DMS53 treated with DMSO at 0.1 percent for 48 hours (cell line): ENCODE measurements around the gene BTRC.
"Not testable (repeated sequence)": the region's sequence is repeated elsewhere in the genome, so short reads cannot be mapped to it uniquely, and the experiment has no call there.

ENCODE experiments used
- DNase-seq: peaks from one replicate; lab custom pipeline; 2025; ENCODE audit not compliant: unreplicated experiment; lab: John Stamatoyannopoulos, UW

BTRC gene

DNA sequence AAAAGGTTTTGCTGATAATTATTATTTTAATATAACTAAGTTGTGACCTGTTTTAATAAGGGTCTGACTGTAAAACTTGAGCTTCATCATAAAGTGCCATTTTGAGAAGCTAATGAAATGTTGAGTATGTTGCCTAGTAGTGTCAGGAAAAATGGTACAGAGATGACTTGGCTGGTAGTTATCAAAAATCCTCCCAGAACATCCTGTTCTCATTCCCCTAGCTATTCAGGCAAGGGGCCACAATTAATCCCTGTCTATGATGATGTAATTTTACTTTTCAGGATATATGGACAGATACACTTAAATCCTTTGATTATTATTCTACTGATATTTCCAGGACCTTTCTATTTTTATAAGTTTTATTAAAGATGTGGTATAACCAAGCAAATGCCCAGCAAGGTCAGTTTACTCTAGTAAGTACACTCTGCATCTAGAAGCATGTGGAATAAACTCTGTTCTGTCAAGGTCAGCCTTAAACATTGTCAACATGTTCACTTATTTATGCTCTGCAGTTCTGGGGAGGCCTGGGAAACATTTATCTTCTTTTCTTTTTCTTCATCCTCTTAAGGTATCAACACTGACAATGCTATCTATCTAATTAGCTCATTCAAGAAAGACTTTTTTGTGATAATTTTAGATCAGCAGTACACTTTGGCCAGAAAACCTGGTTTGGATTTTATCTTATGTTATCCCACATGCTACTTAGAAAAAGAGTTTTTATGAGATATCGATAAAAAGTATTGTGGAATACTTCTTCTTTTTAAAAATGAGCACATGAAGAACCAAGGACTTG is 32.1 kb downstream of the BTRC start:
- DNase-seq, result no peak

DNA sequence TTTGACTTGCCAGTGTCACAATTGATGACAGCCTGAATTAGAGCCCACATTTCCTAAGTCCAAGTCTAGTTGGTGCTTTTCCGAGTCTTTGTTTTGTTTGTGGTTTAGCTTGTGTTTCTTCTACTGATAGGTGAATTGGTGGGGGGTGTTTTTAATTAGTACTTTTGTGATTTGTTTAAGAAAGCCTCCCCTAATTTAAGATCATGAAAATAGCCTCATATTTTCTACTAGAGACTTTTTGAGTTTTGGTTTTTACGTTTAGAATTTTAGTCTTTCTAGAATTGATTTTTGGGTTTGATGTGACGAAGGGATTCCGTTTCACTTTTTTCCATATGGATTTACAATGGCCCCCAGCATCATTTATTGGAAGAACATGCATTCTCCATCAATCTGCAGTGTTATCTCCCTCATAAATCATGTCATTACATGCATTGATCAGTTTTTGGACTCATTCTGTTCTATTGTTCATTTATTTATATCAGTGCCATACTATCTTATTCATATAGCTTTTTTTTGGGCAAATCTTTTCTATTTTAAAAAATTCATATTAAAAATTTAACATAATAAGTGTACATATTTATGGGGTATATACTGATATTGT is 32.8 kb downstream of the BTRC start:
- no peak for DNase-seq

DNA sequence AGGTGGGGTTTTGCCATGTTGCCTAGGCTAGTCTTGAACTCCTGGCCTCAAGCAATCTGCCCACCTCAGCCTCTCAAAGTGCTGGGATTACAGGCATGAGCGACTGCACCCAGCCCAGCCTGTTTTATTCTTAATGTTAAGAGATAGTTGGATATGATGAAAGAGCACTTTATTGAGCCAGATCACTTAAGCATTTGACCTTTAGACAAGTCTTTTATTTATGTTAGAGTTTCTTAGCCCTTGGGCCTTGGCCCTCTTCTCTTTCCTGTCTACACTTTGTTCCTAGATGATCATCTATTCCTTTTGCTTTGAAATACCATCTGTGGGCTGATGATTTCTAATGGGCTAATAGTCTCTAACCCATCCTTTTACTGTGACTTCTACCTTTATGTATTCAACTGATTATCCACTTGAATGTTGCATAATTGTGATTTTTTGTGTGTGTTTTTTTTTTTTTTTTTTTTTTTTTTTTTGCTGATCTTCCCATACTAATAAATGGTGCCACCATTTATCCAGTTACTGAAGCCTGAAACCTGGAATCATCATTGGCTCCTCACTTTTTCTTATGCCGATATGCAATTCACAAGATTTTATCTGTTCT is 34.8 kb downstream of the BTRC start:
- no peak for DNase-seq

DNA sequence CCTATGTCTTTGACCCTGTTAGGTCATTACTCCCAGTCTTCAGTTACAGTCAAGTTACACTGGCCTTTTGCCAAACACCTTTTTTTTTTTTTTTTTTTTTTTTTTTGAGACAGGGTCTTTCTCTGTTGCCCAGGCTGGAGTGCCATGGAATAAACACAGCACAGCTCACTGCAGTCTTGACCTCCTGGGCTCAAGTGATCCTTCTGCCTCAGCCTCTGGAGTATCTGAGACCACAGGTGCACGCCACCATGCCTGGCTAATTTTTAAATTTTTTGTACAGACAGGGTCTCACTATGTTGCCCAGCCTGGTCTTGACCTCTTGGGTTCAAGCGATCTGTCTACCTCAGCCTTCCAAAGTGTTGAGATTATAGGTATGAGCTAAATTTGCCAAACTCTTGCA is 35.6 kb downstream of the BTRC start:
- DNase-seq, result not testable (repeated sequence)

DNA sequence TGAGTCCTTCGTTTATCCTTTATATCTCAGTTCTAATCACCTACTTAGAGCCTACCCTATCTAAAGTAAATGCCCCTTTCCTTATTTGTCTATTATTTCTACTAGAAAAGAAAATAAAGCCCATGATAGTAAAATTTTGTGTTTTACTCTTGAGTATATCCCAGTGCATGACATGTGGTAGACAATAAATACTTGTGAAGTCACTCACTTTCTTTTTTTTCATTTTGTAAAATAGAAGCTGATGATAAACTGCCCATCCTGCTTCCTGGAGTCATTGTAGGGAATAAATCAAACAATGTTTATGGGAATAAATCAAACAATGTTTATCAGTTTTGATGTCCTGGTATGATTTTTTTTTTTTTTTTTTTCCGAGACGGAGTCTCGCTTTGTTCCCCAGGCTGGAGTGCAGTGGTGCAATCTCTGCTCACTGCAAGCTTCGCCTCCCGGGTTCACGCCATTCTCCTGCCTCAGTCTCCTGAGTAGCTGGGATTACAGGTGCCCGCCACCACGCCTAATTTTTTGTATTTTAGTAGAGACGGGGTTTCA is 36.1 kb downstream of the BTRC start:
- no peak for DNase-seq

DNA sequence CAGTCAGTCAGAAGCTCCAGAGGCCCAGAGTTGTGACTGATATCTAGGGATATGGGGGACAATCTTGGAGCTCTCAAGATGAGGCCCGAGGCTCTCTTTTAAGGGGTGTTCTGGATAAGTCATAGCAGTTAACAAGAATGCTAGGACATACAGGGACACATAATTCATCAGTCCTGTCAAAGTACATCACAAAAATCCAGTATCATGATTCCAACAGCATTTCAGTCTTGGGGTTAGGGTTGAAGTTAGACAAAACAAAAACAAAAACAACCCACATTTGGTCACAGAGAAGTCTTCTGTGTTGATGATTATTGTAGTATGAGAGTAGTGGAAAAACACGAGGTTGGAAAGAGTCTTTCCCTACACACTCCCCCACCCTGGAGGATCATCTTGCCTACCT is 39.4 kb downstream of the BTRC start:
- DNase-seq, result no peak

DNA sequence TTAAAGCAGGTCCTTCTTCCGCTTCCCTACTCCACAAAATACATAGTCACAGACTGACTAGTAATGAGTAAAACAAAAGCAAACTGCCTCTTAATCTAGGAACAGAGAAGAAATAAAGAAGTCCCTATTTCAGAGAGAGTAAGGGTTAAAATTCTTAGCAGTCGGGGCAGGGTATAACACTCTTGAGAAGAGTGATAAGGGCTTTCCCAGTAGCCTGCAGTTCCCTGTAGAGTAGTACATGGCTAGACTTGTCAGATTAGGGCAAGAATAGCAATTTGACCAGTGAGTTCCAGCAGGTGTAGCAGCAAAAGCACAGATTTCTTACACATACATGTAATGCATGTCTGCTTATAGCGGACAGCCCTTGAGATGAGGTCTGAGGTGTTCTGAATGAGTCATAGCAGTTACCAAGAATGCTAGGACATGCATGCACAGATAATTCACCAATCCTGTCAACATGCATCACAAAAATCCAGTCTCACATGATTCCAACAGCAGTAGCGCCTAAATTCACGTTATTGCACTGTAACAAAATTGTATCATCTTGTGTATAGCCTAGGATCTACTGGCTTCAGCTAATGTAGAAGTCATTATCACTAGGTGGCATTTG is 40.7 kb downstream of the BTRC start:
- no peak for DNase-seq

DNA sequence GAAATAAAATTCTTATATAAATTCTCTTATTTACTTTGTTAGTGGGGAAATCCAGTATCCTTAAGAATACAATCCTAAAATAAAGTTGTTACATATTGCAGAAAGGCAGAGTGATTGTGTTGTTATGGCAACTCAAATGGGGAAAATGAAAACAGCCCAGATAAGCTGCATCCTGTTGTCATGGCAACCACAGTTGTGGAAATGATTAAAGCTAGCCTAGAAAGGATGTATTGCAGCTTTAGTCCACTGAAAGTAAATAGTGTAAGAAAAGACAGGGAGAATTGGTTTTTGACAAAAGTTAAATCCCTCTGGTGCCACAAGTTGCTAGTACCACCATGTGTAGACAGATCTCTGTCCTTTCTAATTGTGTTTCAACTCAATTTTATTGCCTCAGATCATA is 43.2 kb downstream of the BTRC start:
- DNase-seq, result no peak

DNA sequence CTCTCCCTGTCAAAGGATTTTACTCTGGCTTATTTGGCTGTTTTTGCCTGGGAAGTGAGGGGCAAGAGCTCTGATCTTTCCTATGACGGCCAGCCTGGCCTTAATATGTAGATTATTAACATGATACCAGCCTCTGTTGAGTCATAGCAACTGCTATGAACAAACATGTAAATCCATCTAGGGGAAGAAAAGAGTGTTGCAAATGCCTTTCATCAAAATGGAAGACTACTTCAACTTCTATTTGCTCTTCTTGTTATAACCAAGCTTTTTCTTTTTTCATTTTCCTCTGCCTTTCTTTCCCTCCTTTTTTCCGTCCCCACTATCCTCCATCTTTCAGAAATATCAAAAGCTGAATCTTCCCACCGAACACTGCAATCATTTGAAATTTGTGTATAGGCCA is 46.6 kb downstream of the BTRC start:
- no peak for DNase-seq

DNA sequence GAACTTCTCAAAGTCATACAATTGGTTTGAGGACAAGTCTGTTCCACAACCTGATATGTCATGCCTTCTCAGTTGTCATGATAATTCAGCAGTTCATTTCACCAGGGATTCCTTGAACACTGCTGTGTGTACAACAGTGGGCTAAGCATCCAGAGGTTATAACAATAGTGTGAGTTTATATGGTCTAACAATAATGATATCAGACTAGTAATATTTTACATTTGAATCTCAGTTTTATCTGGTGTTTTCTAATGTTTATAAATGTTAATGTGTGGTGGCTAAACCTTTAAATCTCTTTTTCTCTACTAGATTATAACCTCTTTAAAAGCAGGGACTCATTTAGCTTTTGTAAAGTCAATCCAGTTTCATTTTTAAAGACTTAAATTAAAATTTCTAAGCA is 48.7 kb downstream of the BTRC start:
- no peak for DNase-seq

DNA sequence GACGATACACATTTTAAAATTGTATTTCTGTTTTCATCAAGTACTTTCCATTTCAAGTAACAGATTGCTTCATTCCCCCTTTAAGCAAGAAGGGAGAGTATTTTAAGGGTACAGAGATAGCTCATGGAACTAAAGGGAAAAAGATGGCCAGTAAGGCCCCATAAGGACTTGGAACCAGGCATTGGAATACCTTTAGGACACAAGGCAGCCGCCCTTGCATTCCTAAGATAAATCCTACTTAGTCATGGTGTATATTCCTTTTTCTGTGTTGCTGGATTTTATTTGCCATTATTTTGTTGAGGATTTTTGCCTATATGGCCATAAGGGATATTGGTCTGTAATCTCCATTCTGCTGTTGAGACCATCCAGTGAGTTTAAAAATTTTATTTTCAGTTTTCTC is 49.2 kb downstream of the BTRC start:
- no peak for DNase-seq

DNA sequence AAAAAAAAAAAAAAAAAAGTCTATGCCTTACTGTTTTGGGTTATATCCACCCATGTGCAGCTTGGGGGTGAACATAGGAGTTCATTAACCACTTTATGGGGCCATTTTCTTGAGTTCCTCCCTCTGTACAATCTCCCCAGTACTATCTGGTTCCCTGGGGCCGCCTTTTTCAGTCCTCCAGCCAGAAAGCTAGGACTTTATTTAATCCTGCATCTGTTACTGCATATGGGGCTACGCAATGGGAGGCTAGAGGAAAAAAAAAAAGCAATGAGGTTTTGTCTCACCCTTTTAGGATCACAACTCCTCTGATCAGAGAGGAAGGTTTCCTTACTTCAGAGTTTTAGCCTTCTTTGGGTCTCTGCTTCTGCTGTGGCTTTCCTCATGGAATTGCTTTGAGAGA is 51.0 kb downstream of the BTRC start:
- DNase-seq, result no peak

DNA sequence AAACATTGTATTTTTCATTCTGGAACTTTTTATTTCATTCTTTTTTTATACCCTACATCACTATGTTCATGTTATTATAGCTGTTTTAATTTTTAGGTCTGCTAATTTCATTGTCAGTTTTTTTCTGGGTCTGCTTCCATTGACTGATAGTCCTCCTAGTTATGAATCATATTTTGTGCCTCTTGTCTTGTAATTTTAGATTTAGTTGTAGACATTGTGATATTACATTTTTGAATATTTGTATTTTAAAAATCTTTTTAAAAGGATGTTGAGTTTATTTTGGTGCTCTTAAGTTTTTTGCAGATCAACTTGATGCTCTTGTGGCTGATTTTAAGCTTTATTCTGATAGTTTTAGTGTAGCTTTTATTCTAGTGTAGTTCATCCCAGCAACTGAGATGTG is 57.6 kb downstream of the BTRC start:
- DNase-seq, result no peak

DNA sequence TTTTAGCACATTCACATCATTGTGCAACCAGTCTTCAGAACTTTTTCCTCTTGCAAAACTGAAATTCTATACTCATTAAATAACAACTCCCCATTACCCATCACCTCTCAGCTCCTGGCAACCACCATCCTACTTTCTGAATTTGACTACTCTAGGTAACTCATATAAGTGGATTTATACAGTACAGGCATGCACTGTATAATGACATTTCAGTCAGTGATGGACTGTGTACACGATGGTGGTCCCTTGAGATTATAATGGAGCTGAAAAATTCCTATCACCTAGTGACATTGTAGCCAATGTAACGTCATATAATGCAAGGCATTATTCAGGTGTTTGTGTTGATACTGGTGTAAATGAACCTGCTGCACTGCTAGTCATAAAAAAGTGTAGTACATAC is 60.1 kb downstream of the BTRC start:
- no peak for DNase-seq

DNA sequence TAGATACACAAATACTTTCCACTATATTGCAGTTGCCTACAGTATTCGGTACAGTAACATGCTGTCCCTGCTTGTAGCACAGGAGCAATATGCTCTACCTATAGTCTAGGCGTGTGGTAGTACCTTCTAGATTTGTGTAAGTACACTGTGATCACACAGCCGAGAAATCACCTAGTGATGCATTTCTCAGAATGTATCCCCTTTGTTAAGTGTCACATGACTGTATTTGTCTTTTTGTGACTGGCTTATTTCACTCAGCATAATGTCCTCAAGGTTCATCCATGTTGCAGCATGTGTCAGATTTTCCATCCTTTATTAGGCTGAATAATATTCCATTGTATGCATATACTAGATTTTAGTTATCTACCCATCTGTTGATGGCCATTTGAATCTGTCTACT is 61.9 kb downstream of the BTRC start:
- no peak for DNase-seq

DNA sequence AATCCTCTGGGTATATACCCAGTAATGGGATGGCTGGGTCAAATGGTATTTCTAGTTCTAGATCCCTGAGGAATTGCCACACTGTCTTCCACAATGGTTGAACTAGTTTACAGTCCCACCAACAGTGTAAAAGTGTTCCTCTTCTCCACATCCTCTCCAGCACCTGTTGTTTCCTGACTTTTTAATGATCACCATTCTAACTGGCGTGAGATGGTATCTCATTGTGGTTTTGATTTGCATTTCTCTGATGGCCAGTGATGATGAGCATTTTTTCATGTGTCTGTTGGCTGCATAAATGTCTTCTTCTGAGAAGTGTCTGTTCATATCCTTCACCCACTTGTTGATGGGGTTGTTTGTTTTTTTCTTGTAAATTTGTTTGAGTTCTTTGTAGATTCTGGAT is 68.0 kb downstream of the BTRC start:
- DNase-seq, result not testable (repeated sequence)

DNA sequence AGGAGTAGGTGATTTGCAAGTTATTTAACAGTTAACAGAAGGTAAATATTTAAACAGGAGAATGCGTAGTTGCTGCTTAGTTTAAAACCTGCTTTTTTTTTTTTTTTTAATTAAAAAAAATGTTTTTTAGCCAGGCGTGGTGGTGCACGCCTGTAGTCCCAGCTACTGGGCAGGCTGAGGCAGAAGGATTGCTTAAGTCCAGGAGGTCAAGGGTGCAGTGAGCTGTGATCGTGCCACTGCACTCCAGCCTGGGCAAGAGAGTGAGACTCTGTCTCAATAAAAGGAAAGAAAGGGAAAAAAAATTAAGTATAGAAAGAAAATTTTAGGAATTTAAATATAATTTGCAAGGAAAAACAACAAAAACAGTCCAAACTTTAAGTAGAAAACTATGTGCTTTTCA is 71.6 kb downstream of the BTRC start:
- DNase-seq, result no peak

DNA sequence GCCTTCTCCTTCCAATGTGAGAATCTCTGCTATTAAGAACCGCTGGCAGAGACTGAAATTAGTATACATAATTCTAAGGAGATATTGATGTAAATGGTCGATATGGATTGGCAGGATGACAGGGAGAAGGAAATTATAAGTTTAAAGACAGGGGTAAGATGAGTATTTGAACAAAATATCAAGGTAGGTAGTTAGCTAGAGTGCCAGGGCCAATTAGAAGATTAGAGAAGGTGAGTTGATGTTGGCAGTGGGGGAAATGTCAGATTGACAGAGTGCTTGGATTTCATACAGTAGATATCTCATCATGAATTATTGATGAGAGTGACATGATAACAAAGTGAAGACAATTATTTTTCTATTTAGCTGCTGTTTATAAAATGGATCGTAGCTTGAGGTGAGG is 74.1 kb downstream of the BTRC start:
- no peak for DNase-seq

DNA sequence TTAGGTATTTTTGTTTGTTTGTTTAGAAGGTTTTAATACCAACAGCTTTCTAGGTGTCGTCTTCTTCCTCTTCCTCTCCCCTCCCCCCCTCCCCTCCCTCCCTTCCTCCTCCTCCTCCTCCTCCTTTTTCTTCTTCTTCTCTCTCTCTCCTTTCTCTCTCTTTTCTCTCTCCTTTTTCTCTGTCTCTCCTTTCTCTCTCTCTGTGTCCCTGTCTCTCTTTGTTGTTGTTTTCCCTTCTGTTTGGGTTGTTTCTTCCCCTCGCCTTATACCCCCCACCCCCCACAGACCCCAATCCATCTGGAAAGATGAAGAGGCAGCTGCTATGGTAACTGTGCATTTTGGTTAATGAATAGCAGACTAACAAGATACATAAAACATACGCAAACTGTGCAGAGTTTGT is 75.5 kb downstream of the BTRC start:
- no peak for DNase-seq

DNA sequence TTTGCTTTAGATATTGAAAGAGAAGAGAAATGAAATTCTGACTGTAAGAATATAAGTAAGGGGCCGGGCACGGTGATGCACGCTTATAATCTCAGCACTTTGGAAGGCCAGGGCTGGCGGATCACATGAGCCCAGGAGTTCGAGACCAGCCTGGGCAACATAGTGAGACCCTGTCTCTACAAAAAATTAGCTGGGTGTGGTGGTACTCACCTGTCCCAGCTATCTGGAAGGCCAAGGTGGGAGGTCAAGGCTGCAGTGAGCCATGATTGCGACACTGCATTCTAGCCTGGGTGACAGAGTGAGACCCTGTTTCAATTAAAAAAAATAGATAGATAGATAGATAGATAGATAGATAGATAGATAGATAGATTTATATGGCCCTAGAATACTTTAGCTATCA is 82.3 kb downstream of the BTRC start:
- DNase-seq, result no peak

DNA sequence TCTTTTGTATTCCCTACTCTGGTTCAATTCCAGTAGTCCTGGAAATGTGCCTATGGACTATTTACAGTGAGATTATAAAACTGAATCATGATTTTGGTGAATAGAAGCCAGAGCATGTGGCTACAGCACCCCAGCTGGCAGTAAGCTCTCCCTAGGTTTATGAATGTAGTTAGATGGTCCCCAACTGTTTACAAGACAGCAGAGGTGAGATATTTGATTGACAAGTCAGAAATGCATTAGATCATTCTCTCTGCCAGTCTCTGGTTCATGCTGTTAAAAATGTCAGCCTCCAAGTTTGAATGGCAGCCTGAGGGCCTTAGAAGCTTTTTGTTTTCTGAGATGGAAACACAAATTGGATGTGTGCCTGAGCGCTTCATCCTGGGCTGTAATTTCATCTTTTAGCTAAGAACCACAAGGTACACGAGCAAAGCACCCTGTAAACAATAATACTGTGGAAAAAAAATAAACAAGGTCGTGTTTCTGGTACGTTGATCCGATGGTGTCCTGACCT is 85.0 kb downstream of the BTRC start:
- no peak for DNase-seq
